Cerebellar nuclear complex (tissue), 1 donor: ENCODE data around the gene XYLT1.

Source experiments
- DNase-seq, 2 experiments: peaks; one replicate each; lab custom pipeline; 2025; lab: John Stamatoyannopoulos, UW

Gene XYLT1

DNA sequence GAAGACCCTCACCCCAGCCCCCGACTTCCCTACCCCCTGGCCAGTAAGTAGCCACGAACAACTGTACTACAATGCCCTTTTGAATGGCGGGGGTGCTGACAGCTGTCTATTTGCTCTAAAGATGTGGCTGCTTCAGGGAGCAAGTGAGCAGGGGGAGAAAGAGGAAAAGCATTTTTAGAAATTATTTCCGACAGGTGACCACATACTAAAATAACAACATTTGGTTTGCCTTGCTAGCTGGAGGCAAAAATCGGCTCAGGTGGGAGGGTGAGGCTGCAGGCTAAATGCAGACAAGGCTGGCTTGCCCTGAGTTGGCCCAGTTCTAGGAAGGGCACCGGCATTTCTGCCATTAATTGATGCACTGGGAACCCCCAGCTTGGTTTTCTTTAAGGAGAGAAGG, 188.5 kb downstream of the XYLT1 start:
- DNase-seq, result no peak

DNA sequence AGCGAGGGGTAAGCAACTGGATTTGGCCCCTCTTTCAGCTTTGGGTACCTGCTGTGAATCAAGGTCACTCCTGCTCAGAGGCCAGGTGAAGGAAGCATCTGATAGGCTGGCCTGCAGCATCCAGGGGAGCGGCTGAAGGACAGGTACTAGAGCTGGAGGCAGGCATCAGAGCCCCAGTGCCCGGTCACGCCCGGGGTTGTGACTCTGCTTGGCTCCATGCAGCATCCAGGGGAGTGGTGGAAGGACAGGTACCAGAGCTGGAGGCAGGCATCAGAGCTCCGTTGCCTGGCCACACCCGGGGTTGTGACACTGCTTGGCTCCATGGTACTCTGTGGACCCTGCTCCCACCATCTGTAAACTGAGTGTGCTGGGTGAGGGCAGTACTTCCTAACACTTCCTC, 189.7 kb downstream of the XYLT1 start:
- no peak for DNase-seq

DNA sequence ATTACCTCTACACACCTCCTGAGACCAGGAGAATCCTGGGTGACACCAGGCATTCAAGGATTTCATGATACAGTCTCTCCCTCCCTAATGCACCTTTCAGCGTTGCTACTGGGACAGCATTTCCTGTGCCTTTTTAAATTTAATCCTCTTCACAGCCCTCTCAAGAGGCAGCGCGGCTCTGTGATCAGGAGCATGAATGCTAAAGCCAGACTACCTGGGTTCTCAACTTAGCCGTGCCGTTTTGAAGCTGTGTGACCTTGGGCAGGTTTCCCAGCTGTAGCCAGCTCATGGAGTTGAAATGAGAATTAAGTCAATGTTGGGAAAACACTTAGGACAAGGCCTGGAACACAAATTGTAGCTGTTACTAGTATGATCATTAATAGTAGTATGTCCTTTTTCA, 191.8 kb downstream of the XYLT1 start:
- no peak for DNase-seq

DNA sequence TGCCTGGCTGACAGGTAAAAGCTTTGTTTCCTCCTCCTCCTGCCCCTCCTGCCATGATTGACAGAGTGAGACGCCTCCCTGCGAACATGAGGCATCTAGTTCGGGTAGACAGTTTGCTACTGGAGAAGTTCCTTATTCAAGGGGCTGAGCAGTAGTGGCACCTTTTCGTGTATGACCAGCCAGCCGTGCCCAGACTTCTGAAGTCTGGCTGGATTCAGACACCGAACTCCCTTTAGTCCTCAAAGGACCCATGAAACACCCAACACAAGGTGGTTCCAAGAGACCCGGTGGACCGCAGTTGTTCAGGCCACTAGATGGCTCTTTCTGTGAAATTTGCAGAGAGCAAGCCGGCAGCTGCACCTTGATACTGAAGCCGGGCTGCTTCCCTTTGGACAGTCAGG, 192.8 kb downstream of the XYLT1 start:
- no peak for DNase-seq

DNA sequence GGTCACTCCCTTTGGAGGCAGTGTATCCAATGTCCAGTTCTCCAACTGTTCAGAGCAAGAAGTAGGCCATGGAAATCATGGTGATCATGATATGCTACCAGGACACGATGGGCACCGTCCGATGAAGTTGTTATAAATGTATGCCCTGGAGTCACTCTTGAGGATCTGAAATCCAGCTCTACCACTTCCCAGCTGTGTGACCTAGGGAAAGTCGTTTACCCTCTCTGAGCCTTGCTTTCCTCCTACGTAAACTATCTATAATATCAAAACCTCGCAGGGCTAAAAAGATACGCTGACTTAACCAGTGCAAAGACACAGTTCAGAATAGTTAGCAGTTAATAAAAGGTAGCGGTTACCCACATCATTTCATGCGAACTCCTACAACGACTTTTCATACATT, 194.2 kb downstream of the XYLT1 start:
- no peak for DNase-seq

DNA sequence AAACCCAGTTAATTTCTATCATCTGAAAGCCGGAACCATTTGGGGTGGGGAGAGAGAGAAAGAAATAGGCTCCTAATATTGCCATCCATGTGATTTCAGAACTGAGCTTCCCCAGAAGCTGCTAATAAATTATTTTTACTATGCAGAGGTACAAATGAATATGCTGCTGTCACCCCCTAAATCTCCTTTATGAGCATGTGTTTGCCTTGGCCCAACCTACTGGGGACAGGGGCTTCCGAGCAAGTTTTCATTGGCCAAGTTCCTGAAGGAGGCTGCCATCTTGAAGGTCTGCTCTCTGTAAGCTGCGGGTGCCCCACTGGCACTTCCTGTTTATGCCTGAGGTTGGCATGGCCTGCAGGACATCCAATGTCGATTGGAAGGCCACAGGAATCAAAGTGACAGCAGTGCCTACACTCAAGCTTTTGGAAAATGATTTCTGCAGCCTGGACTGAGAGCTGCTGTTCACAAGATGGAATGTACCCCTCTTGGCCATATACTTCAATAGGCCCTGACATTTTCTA, 194.7 kb downstream of the XYLT1 start:
- no peak for DNase-seq

DNA sequence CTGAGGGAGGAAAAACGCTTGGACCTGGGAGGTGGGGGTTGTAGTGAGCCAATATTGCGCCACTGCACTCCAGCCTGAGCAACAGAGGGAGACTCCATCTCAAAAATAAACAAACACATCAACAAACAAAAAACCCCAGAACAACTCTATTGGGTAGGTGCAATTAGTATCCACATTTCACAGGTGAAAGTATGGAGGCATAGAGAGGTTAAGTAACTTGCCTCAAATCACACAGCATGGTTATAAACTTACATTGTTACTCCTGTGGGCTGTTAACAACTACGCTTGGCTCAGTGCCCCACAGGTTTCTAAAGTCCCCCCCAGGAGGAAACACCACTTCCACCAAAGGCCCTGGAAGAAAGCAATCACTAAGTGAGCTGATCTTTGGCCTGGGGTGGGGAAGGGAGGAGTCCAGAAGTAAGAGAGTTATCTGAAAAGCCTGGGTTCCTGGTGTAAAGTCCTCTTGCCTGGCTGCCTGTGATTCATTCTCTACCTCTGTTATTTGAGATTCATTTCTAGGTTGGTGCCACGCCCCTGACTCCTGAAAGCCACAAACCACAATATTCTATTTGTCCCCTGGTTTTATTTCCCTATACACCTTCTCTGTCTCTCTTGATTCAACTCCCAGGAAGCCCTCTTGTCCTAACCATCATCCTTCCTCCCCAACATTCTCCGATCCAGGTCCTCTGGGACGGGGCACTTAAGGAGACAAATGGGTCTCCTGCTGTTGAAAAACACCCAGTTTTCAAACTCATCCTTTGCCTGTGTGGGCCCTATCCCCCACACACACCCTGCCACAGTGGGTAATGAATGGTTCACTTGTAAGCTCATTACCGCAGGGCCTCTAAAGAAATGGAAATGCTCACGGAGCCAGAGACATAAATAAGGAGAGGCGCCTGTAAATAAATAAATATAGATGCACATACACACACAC, 195.4 kb downstream of the XYLT1 start:
- no peak for DNase-seq

DNA sequence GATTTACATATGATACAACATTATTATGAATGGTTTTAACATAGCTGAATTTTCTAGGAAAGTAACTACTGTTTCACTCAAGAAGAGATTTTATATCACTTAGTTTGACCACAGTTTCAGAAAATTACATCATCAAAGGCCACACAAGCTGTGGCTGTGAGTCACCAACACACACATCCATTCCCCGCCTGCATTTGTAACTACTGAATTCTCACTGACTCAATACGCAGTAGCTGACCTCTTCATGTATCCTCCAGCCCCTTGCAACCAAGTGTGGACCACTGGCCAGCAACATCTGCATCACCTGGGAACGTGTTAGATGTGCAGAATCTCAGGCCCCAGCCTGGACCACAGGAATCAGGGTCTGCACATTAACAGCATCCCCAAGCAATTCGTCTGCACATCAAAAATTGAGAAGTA, 197.6 kb downstream of the XYLT1 start:
- no peak for DNase-seq

DNA sequence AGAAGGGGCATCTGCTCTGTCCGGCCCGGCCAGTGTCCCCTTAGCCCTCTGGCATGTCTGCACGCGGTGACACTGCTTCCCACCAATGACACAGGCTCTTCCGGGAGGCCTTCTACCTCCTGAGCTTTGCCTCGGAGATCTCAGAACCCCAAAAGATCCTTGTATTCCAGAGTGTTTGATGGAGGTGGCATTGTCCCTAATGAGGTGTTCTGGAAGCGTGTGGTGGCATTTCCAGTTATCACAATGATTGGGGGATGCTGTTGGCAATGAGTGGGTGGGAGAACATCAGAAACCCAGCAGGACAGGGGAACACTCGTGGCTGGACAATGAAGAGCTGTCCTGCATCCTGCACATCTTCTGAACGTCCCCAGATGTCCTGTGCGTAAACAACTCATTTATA, 198.0 kb downstream of the XYLT1 start:
- DNase-seq, result no peak

DNA sequence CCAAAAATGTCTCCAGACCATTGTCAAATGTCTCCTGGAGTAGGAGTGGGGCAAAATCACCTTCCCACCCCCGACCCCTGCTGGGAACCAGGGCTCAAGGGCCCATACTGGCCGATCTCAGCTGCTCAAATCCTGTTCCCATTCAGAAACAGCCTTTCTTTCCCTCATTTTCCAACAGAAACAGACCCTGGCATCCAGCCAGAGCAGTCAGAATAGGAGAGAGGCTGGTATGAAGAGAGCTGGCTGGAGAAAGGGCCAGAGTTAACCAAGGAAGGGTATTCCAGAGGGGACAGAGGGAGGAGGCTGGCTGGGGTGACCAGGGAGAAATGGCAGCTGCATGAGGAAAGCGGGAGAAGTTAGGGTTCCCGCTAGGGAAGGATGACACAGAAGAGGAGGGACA, 199.1 kb downstream of the XYLT1 start:
- DNase-seq, result no peak

DNA sequence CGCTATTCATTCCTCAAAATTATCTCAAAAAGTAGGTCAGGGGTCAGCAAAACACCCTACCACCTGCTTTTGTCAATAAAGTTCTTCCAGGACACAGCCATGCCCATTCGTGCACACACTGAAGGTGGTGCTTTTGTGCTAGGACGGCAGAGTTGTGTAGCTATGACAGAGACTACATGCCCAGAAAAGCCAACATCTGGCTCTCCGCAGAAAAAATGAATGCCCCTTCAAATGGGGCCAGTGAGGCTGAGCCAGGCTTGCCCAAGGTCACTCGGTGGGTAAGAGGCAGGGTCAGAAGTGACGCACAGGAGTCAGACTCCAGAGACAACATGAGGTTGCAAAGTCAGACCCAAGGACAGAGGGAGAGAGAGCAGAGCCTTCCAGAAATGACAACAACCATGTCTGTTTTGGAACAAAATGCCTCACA, 200.1 kb downstream of the XYLT1 start:
- no peak for DNase-seq

DNA sequence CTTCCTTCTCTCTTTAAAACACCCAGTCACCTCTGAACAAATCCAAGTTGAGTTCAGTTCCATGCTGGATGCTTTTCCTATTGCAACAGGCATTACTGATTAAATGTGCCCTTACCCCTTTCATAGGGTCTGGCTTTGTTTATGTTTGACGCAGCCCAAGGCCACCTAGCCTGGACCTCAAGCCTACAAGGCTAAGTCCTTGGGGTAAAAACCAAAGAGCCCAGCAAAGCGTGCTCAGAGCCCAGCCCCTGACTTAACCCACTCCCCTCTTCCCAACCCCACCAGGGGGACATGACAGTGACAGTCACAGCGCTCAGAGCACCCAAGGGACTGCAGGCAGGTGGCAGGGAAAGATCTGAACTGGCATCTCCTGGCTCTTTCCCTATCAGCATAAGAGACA, 200.6 kb downstream of the XYLT1 start:
- DNase-seq, result no peak

DNA sequence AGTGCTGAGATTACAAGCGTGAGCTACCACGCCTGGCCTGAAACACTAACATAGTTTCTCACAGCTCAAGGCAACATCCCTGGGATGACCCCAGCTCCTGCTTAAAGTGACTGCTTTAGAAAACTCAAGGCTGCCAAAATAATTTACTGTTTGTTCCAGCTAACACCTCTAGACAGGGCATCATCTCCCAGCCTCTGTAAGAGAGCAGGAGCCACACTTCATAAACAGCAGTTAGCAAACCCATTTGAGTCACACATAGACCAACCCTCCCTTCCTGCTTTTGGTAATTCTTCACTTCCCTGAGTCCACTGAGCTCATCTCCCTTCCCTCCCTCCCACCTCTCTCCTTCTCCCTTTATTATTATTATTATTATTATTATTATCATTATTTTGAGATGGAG, 201.3 kb downstream of the XYLT1 start:
- no peak for DNase-seq

DNA sequence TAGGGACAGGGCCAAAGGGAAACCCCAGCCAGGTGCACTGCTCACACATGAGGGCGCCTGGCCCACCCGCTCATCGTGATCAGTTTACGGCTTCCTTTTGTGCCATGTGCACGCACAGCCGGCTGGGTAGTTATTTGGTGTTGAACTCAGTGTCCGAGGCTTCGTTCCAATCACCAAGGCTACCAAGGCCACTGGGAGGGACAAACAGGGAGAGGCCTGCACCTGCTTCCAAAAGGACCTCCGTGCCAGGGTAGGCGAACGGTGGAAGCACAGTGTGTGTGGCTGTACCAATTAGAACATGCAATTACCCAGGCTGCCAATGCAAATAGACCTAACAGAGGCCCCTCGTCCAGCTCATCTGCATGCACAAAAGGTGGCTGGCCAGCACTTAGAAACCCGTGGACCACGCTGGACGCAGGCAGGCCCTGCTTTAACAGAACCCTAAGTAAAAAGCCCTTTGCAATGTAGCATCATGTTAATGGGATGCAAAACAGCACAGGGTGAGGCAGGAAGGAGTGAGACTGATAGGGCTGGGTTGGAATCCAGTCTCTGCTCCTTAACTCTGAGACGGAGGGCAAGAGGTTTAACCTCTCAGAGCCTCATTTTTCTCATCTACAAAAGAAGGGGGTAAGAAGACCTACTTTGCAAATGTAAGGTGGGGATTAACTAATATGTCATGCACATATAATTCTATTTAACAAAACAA, 204.0 kb downstream of the XYLT1 start:
- no peak for DNase-seq

DNA sequence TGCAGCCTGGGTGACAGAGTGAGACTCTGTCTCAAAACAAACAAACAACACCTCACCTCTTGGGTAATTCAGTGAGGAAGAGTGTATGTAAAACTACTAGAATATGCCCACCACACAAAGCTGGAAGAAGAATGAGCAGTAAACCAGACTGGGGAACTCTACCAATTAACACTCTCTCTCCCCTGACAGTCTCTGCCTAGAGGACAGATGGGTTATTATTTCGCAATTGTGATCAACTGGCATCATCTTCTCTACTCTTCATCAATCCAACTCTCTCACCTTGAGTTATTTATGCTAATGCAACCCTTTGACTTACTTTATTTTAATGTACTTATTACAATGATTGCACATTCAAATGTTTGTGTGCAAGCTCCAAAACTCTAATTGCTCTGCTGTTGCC, 205.6 kb downstream of the XYLT1 start:
- no peak for DNase-seq

DNA sequence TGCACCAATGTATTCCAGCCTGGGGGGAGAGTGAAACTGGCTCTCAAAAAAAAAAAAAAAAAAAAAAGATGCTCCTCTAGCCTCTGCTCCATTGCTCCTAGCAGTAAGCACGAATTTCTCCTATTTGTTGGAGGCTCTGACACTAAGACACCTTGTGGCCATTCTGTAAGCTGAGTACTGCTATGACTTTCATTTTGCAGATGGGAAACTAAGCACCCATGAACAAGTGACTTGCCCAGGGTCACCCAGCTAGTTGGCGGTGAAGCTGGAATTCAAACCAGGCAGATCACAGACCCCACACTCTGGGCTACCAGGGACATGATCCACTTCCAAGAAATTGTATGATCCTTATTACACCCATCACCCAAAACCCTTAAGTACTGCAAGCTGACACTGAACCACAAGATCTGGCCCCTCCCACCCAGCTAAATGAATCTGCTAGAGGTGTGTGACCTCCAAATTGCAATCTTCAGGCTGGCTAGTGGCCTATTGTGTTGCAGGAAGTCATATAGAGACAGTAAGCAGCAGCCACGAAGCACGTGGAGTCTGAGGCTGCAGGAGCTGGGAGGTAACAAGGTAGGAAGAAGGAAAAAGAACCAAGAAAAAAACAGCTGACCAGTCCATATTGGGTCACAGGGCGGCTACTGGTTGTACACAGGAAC, 209.4 kb downstream of the XYLT1 start:
- no peak for DNase-seq

DNA sequence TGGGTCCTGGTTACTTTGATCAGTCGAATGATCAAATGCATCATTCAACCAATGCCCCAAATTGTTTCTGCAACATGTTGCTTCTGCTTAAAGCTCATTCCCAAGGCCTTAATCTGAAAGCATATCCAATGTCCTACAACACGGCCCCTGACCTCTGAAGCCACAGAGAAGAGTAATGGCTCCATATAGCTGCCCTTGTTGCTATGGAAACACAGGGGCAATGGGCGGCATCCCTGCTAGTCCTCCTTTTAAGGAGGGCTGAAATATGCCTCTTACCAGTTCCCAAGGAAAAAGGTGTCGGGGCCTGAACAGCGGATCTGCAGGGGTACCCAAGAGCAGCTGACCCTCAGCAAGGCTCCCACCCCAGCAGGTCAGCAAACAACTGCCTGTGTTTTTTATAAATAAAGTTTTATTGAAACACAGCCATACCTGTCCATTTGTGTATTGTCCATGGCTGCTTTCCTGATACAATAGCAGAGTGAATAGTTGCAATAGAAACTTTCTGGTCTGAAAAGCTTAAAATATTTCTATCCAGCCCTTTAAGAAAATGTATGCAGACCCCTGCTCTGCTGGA, 210.4 kb downstream of the XYLT1 start:
- no peak for DNase-seq

DNA sequence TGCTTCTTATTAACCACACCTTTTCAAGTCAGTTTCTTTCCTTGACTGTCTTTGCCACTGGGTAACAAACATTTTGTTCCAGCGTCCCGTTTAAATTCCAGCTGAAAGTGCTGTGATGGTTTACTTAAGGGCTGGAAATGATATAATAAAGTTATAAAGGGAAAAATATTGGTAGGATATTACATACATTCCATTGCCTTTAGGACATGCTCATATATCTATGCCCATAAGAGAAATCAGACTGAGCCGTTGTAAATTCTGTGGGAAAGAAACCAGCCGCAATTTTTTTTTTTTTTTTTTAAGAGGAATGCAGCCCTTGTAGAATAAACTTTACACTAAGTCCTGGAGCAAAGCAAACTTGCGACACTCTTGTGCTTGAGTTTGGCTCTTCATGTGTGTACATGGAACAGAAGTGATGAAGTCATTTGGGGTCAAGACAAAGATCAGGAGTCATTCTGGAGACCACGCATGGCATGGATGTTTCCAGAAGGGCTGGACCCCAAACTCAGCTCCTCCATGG, 210.9 kb downstream of the XYLT1 start:
- no peak for DNase-seq

DNA sequence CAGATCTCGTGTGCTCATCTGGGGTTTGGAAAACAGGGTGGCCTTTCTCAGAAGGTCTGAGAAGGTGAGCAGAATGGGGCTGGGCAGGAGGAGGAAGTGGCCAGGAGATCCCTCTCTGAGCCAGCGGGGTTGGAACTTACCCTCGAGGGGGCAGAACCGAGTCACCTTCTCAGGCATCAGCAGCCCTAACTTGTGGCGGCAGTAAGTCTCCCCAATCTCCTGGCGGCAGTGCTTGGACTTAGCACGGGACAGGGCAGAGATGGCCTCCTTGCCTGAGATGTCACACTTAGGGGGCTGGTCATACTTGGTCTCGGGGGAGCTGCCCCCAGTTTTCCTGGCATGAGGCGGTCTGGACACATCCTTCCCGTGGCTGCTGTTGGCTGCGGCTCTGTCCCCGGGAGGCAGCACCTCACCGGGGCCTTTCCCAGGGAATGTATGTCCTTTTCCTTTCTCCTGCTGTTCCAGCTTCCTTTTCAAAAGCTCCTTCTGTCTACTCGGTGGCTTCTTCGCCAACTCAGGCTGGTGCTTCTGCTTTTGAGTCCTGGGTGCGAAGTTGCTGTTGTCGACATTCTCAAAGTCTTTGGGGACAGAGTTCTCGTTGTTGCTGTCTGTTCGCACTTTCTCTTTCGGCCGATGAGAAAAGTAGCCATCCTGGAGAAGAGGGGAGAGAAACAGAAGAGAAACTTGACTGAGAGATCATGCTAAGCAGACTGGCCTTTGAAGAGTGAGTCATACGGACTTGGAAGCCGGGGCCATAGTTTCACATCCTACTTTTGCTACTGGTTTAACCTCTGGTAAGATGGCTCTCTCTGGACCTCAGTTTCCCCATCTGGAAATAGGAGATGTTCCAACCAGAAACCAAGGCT, 211.7 kb downstream of the XYLT1 start:
- no peak for DNase-seq

DNA sequence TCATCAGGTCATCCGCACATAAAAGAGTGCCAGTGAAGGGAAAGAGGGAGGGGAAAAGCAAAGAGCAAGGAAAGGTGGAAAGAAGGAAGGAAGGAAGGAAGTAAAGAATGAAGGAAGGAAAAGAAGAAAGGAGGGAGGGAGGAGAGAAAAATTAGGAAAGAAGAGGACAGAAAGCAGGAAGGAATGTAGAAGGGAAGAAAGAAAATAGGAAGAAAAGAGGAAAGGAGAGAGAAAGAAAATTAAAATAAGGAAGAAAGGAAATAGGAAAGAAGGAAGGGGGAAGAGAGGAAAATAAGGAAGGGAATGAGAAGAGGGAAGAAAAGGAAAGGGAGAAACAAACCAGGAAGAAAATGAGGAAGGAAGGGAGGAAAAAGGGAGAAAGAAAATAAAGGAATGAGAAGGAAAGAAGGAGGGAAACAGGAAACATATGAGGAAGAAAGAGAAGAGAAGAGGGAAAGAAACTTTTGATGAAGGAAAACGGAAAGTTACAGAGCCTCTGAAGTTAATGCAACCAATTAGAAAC, 212.6 kb downstream of the XYLT1 start:
- DNase-seq, result no peak
